ENCODE data around the gene TUBB2A.

DNA sequence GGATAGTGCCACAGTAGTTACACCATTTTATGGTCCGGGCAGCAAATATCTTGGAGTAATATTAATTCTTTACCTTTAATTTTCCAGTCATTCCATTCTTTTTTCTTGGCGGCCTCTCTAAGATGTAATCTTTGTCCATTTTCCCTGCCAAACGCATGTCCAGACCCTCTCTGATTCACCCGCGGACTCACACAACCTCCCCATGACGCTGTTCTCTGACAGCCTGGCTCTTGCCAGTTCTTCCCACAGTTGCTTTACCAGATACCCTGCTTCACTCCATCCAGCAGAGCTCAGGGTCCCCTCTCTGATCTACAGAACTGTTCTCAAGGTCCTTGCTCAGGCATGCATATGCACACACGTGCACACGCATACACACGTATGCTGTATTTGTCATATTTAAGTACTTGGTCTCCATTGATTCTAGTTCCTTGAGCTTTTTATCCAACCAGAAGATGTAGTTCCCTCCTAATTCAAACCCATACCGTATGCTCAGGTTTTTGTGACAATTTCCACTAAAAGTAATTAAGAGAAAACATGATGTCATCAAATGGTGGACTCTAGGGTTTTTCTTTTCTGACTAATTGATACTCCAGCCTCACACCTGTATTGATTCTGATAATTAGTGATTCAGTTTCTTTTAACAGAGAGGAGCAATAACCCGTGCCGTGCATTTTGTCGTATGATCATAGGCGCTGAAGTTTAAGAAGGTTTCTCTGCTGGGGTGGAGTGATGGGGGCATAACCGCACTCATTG is 28.8 kb downstream of the TUBB2A start:
- no peak for TF ChIP-seq CTCF (IDR thresholded peaks at IDR 0.05; ENCODE audit: insufficient read depth, low read length, poor library complexity, severe bottlenecking)
- TF ChIP-seq EZH2phosphoT487 (conservative IDR thresholded peaks at IDR 0.05; ENCODE audit: low read length): no peak

Data from SU-DHL-6 (cell line).